ENCODE results near the gene SAT1.

- no peak for TF ChIP-seq EZH2phosphoT487 (IDR thresholded peaks at IDR 0.05; ENCODE audit: low read depth)
- TF ChIP-seq, protein P1, sequence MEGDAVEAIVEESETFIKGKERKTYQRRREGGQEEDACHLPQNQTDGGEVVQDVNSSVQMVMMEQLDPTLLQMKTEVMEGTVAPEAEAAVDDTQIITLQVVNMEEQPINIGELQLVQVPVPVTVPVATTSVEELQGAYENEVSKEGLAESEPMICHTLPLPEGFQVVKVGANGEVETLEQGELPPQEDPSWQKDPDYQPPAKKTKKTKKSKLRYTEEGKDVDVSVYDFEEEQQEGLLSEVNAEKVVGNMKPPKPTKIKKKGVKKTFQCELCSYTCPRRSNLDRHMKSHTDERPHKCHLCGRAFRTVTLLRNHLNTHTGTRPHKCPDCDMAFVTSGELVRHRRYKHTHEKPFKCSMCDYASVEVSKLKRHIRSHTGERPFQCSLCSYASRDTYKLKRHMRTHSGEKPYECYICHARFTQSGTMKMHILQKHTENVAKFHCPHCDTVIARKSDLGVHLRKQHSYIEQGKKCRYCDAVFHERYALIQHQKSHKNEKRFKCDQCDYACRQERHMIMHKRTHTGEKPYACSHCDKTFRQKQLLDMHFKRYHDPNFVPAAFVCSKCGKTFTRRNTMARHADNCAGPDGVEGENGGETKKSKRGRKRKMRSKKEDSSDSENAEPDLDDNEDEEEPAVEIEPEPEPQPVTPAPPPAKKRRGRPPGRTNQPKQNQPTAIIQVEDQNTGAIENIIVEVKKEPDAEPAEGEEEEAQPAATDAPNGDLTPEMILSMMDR (IDR thresholded peaks at IDR 0.05; ENCODE audit: low read depth, low read length): no peak
Observed at GRCh38 chrX:23742697-23743622, 40.0 kb upstream of the SAT1 start, which contains the start of gene ACOT9.

All from OCI-LY3 (cell line).